Osteocyte (in vitro differentiated cells): Measurements from ENCODE around the gene ZNF471. TPM values are rescaled to one million over a fixed set of nuclear protein-coding genes. Genes with fewer than 3 reads are reported as not detected.

Experiments used
- DNase-seq: peaks from one replicate; pipeline ENCODE4 v3.0.0; 2021; ENCODE audit warnings: mixed read lengths; ENCODE audit not compliant: unreplicated experiment; ENCODE audit errors: extremely low spot score
- H3K27ac Mint-ChIP-seq: one replicate; pipeline ENCODE4 v1.8.0; 2021; ENCODE audit warnings: mild to moderate bottlenecking, mixed read lengths; ENCODE audit not compliant: unreplicated experiment
- H3K27me3 Mint-ChIP-seq: one replicate; pipeline ENCODE4 v1.8.0; 2021; ENCODE audit warnings: mixed read lengths; ENCODE audit not compliant: unreplicated experiment
- H3K36me3 Mint-ChIP-seq: one replicate; pipeline ENCODE4 v1.8.0; 2021; ENCODE audit warnings: mixed read lengths; ENCODE audit not compliant: unreplicated experiment
- H3K4me1 Mint-ChIP-seq: one replicate; pipeline ENCODE4 v1.8.0; 2021; ENCODE audit warnings: mixed read lengths; ENCODE audit not compliant: unreplicated experiment
- H3K4me3 Mint-ChIP-seq: one replicate; pipeline ENCODE4 v1.8.0; 2021; ENCODE audit warnings: mild to moderate bottlenecking, moderate library complexity, mixed read lengths; ENCODE audit not compliant: unreplicated experiment
- H3K9me3 Mint-ChIP-seq: one replicate; pipeline ENCODE4 v1.8.0; 2021; ENCODE audit warnings: mixed read lengths; ENCODE audit not compliant: unreplicated experiment
- long read RNA-seq: library from polyadenylated mRNA; unstranded; transcript quantifications from one replicate; pipeline ENCODE4 v2.0.0, GENCODE V29; 2021
- total RNA-seq: library from RNA; stranded (reverse); gene quantifications from 2 replicates; pipeline ENCODE4 v1.2.1, GENCODE V29; 2021
- TF ChIP-seq, protein P1 (sequence below): fragments of 200-600 bp; sonication (generic); IDR thresholded peaks from 2 replicates; pipeline ENCODE4 v1.5.0; 2021; ENCODE audit warnings: antibody characterized with exemption, mild to moderate bottlenecking, moderate library complexity

ZNF471 gene
- not detected in 2 replicates for total RNA-seq
- long read RNA-seq = 0 reads

DNA sequence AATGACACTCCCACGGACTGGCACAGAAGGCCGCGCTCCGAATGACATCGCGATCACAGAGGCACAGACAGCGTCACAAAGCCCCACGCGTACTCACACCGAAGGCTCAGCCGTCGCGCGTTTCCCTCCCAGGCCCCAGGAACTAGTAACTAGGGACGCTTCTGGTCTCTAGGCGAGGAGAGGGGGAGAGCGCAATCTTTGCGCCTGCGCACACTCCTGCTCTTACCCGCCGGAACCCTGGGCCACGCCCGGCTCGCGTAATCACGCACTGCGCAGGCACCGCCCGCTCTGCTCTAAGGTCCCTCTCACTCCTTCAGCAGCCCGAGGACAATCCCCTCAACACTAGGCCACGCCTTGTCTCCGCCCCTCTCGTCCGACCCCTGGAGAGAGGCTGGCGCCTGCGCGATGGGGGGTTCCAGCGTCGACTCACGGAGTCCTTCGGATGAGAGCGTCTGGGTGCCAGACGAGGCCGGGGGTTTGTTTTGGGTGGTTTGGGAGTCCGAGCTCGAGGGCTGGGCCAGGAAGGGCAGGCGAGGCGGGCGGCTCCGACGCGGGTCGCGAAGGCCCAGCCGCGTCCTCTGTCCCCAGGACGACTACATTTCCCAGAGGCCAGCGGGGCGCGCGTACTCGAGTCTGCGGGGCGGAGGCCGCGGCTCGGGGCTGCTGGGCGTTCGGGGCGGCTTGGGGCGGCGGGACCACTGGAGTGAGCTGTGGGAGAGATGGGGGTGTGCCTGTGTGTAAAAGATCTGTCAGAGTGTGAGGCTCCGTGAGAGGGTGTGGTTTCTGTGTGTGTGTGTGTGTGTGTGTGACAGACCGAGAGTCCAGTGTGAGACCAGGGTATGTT, at the start of gene ZNF471:
ZNF471 (plus strand) TSS at position 410 of the 844 bp plus-strand sequence. CDS start 3,717 bp downstream, outside the sequence.
- Mint-ChIP-seq H3K4me1 (no peaks in the 10 kb centered on the region), H3K27ac (no peak within 1 kb of the TSS), H3K4me3 (no peak within 1 kb of the TSS), H3K9me3 (peaks cover 13% of the 10 kb centered on the region), H3K36me3 (no peaks in the 10 kb centered on the region), H3K27me3 (no peaks in the 10 kb centered on the region)
- no peak for DNase-seq
- TF ChIP-seq, protein P1, sequence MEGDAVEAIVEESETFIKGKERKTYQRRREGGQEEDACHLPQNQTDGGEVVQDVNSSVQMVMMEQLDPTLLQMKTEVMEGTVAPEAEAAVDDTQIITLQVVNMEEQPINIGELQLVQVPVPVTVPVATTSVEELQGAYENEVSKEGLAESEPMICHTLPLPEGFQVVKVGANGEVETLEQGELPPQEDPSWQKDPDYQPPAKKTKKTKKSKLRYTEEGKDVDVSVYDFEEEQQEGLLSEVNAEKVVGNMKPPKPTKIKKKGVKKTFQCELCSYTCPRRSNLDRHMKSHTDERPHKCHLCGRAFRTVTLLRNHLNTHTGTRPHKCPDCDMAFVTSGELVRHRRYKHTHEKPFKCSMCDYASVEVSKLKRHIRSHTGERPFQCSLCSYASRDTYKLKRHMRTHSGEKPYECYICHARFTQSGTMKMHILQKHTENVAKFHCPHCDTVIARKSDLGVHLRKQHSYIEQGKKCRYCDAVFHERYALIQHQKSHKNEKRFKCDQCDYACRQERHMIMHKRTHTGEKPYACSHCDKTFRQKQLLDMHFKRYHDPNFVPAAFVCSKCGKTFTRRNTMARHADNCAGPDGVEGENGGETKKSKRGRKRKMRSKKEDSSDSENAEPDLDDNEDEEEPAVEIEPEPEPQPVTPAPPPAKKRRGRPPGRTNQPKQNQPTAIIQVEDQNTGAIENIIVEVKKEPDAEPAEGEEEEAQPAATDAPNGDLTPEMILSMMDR = no peak

DNA sequence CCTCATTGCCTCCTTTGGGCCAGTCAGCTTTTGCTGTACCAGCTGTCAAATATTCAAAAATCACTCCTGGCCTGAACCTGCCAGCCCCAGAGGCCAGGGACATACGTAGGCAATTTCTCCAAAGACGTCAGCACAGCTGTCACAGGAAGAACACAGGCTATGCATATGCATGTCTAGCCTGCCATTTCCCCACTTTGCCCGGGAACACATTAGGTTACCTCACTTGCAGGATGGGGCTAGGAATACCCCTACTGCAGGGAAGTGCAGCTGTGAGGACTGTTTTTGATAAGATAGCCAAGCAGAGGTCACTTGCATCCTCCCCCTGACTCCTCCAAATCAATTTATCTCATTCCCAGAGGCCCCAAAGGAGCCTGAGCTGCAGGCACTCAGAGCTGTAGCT, 33.3 kb upstream of the ZNF471 start:
- Mint-ChIP-seq H3K36me3 (no peaks in the 10 kb centered on the region), H3K27me3 (no peaks in the 10 kb centered on the region), H3K9me3 (peaks cover 54% of the 10 kb centered on the region), H3K4me1 (no peaks in the 10 kb centered on the region), H3K4me3 (no peak overlapping the region), H3K27ac (no peak overlapping the region)
- DNase-seq = no peak
- TF ChIP-seq, protein P1 = no peak

DNA sequence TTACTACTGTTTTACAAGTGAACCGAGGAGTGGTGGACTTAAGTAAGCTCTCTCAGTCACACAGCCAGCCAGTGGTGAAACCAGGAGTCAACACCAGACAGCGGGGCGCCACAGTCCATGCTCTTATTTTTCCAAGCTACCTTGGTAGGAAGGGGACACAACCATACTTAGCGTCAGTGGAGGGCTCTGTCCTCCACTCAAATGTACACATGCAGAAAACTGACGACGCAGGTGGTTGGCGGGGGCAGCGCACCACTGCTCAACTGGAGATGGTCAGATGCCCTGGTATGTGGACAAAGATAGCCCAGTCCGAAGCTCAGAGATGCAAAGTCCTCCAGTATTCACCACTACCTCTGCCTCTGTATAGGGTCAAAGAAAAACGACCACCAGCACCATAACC, 31.6 kb upstream of the ZNF471 start:
- Mint-ChIP-seq H3K36me3 (no peaks in the 10 kb centered on the region), H3K27ac (no peak overlapping the region), H3K9me3 (peaks cover 65% of the 10 kb centered on the region), H3K4me1 (no peaks in the 10 kb centered on the region), H3K27me3 (no peaks in the 10 kb centered on the region), H3K4me3 (no peak overlapping the region)
- TF ChIP-seq, protein P1 = no peak
- DNase-seq = no peak

DNA sequence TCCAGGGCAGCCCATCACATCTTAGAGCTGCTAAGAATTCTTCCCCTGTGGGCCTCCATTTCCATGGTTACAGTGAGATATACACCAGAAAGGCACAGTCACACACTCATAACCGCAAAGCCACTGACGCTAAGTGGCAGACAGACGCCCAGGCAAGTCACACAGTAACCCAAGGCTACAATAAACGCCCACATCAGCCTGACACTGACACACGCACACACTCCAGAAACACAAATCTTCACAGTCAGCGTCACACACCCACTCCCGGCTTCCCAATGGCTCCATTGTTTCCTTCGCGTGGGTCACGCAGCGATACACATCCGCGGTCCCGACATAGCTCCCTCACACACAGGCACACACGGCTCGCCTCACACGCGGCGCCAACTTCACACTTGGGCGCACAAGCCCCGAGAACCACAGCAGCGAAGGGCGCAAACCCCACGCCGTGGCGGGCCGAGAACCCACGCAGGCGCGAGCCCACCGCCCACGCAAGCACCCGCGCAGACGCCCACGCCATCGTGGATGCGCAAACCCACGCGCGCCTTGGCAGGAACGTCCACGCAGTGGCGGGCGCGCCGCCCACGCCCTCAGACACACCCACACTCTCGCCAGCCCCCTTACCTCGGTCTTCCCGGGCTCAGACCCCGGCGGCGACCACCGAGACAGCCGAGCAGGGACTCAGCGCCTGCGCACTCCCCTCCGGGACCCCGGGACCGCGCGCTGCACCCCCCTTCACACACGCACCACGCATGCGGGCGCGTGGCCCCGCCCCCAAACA, 30.8 kb upstream of the ZNF471 start, which contains the start of gene ZNF667:
ZNF667 (minus strand) TSS at position 695 of the 778 bp plus-strand sequence. CDS start 14,975 bp downstream, outside the sequence.
- H3K4me1 Mint-ChIP-seq = no peaks in the 10 kb centered on the region
- no peak within 1 kb of the TSS for H3K27ac Mint-ChIP-seq
- DNase-seq = no peak
- TF ChIP-seq, protein P1 = no peak
- H3K27me3 Mint-ChIP-seq = no peaks in the 10 kb centered on the region
- H3K36me3 Mint-ChIP-seq = no peaks in the 10 kb centered on the region
- H3K4me3 Mint-ChIP-seq = no peak within 1 kb of the TSS
- peaks cover 66% of the 10 kb centered on the region for H3K9me3 Mint-ChIP-seq
